ENCODE results near the gene PLXNC1.

PLXNC1 gene

GRCh38 chr12:94180558-94181296, 32.4 kb downstream of the PLXNC1 start:
- no peak for DNase-seq (ENCODE audit: low spot score)

GRCh38 chr12:94182986-94183707, 34.8 kb downstream of the PLXNC1 start:
- DNase-seq (ENCODE audit: low spot score): peak; percentile 33

- peak; percentile 76 for DNase-seq (ENCODE audit: low spot score)
These were observed 35.5 kb downstream of the PLXNC1 start for GRCh38 chr12:94183708-94184379.

GRCh38 chr12:94184995-94185719, 36.8 kb downstream of the PLXNC1 start:
- no peak for DNase-seq (ENCODE audit: low spot score)

GRCh38 chr12:94185801-94186200, 37.4 kb downstream of the PLXNC1 start:
- no peak for DNase-seq (ENCODE audit: low spot score)

GRCh38 chr12:94186278-94187241, 38.2 kb downstream of the PLXNC1 start:
- no peak for DNase-seq (ENCODE audit: low spot score)

GRCh38 chr12:94187361-94187760, 39.0 kb downstream of the PLXNC1 start:
- DNase-seq (ENCODE audit: low spot score): no peak

GRCh38 chr12:94190623-94191022, 42.2 kb downstream of the PLXNC1 start:
- DNase-seq (ENCODE audit: low spot score): no peak

GRCh38 chr12:94191023-94191422, 42.6 kb downstream of the PLXNC1 start:
- DNase-seq (ENCODE audit: low spot score): no peak

- no peak for DNase-seq (ENCODE audit: low spot score)
These were observed 43.4 kb downstream of the PLXNC1 start for GRCh38 chr12:94191811-94192210.

- no peak for DNase-seq (ENCODE audit: low spot score)
These were observed 44.1 kb downstream of the PLXNC1 start for GRCh38 chr12:94192506-94192905.

- no peak for DNase-seq (ENCODE audit: low spot score)
These were observed 44.8 kb downstream of the PLXNC1 start for GRCh38 chr12:94193168-94193567.

GRCh38 chr12:94195483-94195882, 47.1 kb downstream of the PLXNC1 start:
- DNase-seq (ENCODE audit: low spot score): no peak

GRCh38 chr12:94198469-94198868, 50.1 kb downstream of the PLXNC1 start:
- no peak for DNase-seq (ENCODE audit: low spot score)

- no peak for DNase-seq (ENCODE audit: low spot score)
These were observed 50.5 kb downstream of the PLXNC1 start for GRCh38 chr12:94198872-94199271.

GRCh38 chr12:94200069-94200468, 51.7 kb downstream of the PLXNC1 start:
- DNase-seq (ENCODE audit: low spot score): no peak

- DNase-seq (ENCODE audit: low spot score): no peak
These were observed 52.3 kb downstream of the PLXNC1 start for GRCh38 chr12:94200695-94201094.

- no peak for DNase-seq (ENCODE audit: low spot score)
These were observed 54.1 kb downstream of the PLXNC1 start for GRCh38 chr12:94202245-94203180.

- no peak for DNase-seq (ENCODE audit: low spot score)
These were observed 54.8 kb downstream of the PLXNC1 start for GRCh38 chr12:94203181-94203546.

GRCh38 chr12:94203796-94204195, 55.4 kb downstream of the PLXNC1 start:
- no peak for DNase-seq (ENCODE audit: low spot score)
